Adrenal gland (tissue), 12 donors: ENCODE measurements around the gene ACAD11. TPM values are rescaled to one million over a fixed set of nuclear protein-coding genes. Genes with fewer than 3 reads are reported as not detected.

ENCODE experiments used
- DNase-seq, 7 donors: peaks; one replicate each; pipeline ENCODE4 v3.0.0-alpha.2; 2019 to 2020
- H3K27ac ChIP-seq, 5 donors: fragments of 200-600 bp; sonication (generic) in 4 of 5; 1 replicate in 3 of 5; 2 replicates in 2 of 5; pipeline versions ENCODE4 v1.5.1 to v1.8.0; 2016 to 2020; ENCODE audit warnings: mild to moderate bottlenecking in 1 of 5
- H3K27me3 ChIP-seq: fragments of 200-600 bp; 2 replicates; pipeline ENCODE4 v1.8.0; 2021
- H3K36me3 ChIP-seq, 2 donors: fragments of 200-600 bp; replicated peaks in 1 of 2; 1 replicate in 1 of 2; 2 replicates in 1 of 2; pipeline versions ENCODE4 v1.5.1 to v1.8.0; 2018 to 2022
- H3K4me1 ChIP-seq, 2 donors: fragments of 200-600 bp; replicated peaks in 1 of 2; 1 replicate in 1 of 2; 2 replicates in 1 of 2; pipeline versions ENCODE4 v1.5.1 to v1.8.0; 2018 to 2021
- H3K4me3 ChIP-seq, 4 donors: fragments of 200-600 bp; sonication (generic) in 3 of 4; one replicate each; pipeline ENCODE4 v1.5.1; 2016 to 2018
- H3K9me3 ChIP-seq, 3 donors: fragments of 200-600 bp; sonication (generic) in 1 of 3; replicated peaks in 1 of 3; 1 replicate in 2 of 3; 2 replicates in 1 of 3; pipeline versions ENCODE4 v1.5.1 to v1.8.0; 2016 to 2021
- CTCF ChIP-seq, 6 experiments: fragments of 450-650 bp in 4 of 6; fragments of 200-600 bp in 2 of 6; sonication (generic) in 1 of 6; IDR thresholded peaks; 1 replicate in 5 of 6; 2 replicates in 1 of 6; pipeline versions ENCODE4 v1.5.1 to v1.8.0; 2016 to 2021; ENCODE audit warnings: antibody characterized with exemption in 6 of 6, mild to moderate bottlenecking in 2 of 6, moderate library complexity in 1 of 6
- POLR2A ChIP-seq, 2 donors: fragments of 450-650 bp; IDR thresholded peaks; one replicate each; pipeline ENCODE4 v1.6.1; 2017; ENCODE audit warnings: antibody characterized with exemption in 2 of 2, mild to moderate bottlenecking in 2 of 2, moderate library complexity in 1 of 2
- WGBS, 4 donors: extraction: QIAGEN DNeasy Blood & Tissue Kit in 2 of 4; methylation state at CpG; one replicate each; pipeline versions ENCODE4 v1.1.5 to v1.1.7; 2013 to 2017; 5-methylcytosine and 5-hydroxymethylcytosine counted together
- intact Hi-C, 2 donors: fragments of 100-400 bp; cut with DNase I; formaldehyde crosslinking; loops; one replicate each; pipeline versions ENCODE4 v1.14.1 to v1.15.0; 2022 to 2023
- polyA plus RNA-seq, 3 donors: library from polyadenylated mRNA; stranded (reverse); fragments of 200-250 nt in 2 of 3; fragments of 350-450 nt in 1 of 3; fragmentation: Illumina TruSeq in 1 of 3; extraction: RNeasy Lipid Tissue Mini Kit (QIAGEN cat#74804) in 1 of 3; gene quantifications; one replicate each; pipeline ENCODE4 v1.2.3, GENCODE V29; 2013 to 2014
- total RNA-seq, 9 donors: library from RNA; depleted of rRNA in 4 of 9; stranded (reverse); fragments of >200 nt in 4 of 9; fragments of 120-200 nt in 1 of 9; fragmentation: NEBNext Ultra II Directional in 1 of 9; extraction: Animal tissue kit (Norgen Biotek cat#: 25700) in 1 of 9; gene quantifications; one replicate each; pipeline versions ENCODE4 v1.1.0 to v1.2.4, GENCODE V29; 2013 to 2023
- donor health status: healthy with polysubstance abuse.
- donor health status: Bipolar disorder and iron deficiency.
- donor health status: DM: yes; HTN: yes; CAD: no.
- donor health status: DM: no; HTN: no; CAD: no.
- donor health status: DM: no; HTN: no; CAD: no.
- donor health status: DM: yes; HTN: yes; CAD: no.

ACAD11 gene
- total and polyA plus RNA-seq, 12 donors: 13.6 to 59.1 (median 25.6) TPM

DNA sequence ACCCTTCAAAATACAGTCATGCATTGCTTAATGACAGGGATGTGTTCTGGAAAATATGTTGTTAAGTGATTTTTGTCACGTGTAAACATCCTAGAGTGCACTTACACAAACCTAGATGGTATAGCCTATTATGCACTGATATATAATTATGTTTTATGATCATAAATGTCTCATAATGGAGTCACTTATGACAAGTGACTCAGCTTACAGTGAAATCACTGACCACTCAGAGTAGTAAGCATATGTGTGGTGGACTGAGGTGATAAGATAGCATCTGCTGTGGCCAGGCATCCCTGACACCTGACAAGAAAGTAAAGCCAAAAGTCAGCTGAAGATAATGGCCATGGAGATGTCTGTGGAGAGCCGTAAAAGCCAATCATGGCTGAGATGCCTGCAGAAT, 5.4 kb downstream of the ACAD11 start:
- Histone ChIP-seq H3K27ac (no peak overlapping the region), H3K27me3 (no peaks in the 10 kb centered on the region), H3K4me1 (peaks cover 0 to 32% of the 10 kb centered on the region in 2 donors), H3K4me3 (no peak overlapping the region), H3K9me3 (no peaks in the 10 kb centered on the region), H3K36me3 (no peaks in the 10 kb centered on the region)
- WGBS, 4 donors: 88 to 95% (median 94%) methylated on average over 2 of the region's 2 CpGs
- DNase-seq: no peak
- TF ChIP-seq CTCF (IDR thresholded peaks at IDR 0.05) (no peak), POLR2A (IDR thresholded peaks at IDR 0.05) (no peak)
- intact Hi-C loops: no loop called here

- Histone ChIP-seq H3K4me1 (peaks cover 0 to 20% of the 10 kb centered on the region in 2 donors), H3K9me3 (no peaks in the 10 kb centered on the region), H3K27ac (no peak overlapping the region), H3K4me3 (no peak overlapping the region), H3K27me3 (no peaks in the 10 kb centered on the region), H3K36me3 (no peaks in the 10 kb centered on the region)
- no peak for DNase-seq
- intact Hi-C loops: no loop called here
- TF ChIP-seq CTCF (IDR thresholded peaks at IDR 0.05): no peak
- no peak for TF ChIP-seq POLR2A (IDR thresholded peaks at IDR 0.05)
- 88 to 96% (median 93%) methylated on average over 1 of the region's 1 CpG for WGBS, 4 donors
These were observed 6.9 kb downstream of the ACAD11 start for GRCh38 chr3:132652640-132653270.

DNA sequence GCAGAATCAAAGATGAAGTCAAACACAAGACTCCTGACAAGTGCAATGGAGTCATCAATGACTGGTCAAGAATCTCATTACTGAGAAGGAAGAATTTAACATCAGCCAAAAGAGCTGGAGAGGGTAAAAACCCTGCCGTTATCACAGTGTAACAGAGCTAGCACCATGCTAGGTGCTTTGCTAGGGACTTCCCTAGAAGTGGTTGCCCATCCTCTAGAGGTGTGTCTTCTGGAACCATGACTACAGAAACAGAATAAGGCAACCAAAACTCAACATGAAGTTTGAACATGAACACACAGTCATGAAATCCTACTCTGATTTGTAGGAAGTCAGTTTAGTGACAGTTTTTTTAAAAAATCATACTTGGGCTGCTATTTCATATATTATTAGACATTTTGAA, 9.5 kb downstream of the ACAD11 start:
- Histone ChIP-seq H3K27ac (no peak overlapping the region), H3K4me3 (no peak overlapping the region), H3K4me1 (peaks cover 0 to 12% of the 10 kb centered on the region in 2 donors), H3K9me3 (no peaks in the 10 kb centered on the region), H3K36me3 (no peaks in the 10 kb centered on the region), H3K27me3 (no peaks in the 10 kb centered on the region)
- DNase-seq: no peak
- 51 to 100% (median 93%) methylated on average over 1 of the region's 1 CpG for whole genome bisulfite sequencing, 4 donors
- intact Hi-C loops: no loop called here
- TF ChIP-seq CTCF (IDR thresholded peaks at IDR 0.05) (no peak), POLR2A (IDR thresholded peaks at IDR 0.05) (no peak)

DNA sequence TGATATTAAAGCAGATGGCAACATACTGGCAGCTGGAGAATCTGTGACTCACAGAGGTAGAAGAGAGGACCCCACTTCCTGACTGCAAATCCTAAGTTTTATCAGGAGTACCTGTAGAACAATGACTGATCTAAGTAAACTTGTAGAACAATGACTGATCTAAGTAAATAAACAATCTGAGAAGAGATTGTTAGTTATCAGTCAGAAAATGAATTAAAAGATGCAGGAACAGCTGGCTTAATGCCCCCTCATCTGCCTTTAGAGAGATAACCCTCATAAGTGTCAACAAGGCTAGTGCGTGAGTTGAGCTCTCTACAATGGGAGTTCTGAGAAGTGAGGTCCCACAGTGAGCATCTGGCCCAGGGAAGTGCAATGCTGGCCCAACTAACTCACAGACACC, 14.6 kb downstream of the ACAD11 start:
- Histone ChIP-seq H3K4me1 (peaks cover 0 to 8% of the 10 kb centered on the region in 2 donors), H3K27me3 (no peaks in the 10 kb centered on the region), H3K36me3 (no peaks in the 10 kb centered on the region), H3K27ac (no peak overlapping the region), H3K9me3 (no peaks in the 10 kb centered on the region), H3K4me3 (no peak overlapping the region)
- intact Hi-C loops: no loop called here
- TF ChIP-seq CTCF (IDR thresholded peaks at IDR 0.05) (no peak), POLR2A (IDR thresholded peaks at IDR 0.05) (no peak)
- WGBS, 4 donors: 85 to 100% (median 96%) methylated on average over 1 of the region's 1 CpG
- DNase-seq: no peak
